Thymus (tissue), 11 donors: ENCODE results near the gene GPS2. TPM values are rescaled to one million over a fixed set of nuclear protein-coding genes. Genes with fewer than 3 reads are reported as not detected.
"Not testable (repeated sequence)": the region's sequence is repeated elsewhere in the genome, so short reads cannot be mapped to it uniquely, and the experiment has no call there.

Experiments used
- DNase-seq, 9 donors: peaks; one replicate each; pipeline ENCODE4 v3.0.0-alpha.2; 2013; ENCODE audit warnings: low spot score in 9 of 9, low read depth in 6 of 9, missing footprints in 1 of 9
- H3K27ac ChIP-seq, 2 donors: one replicate each; pipeline ENCODE4 v1.5.1; 2013; ENCODE audit warnings: control low read depth in 1 of 2, low read depth in 1 of 2, low read length in 1 of 2, mild to moderate bottlenecking in 1 of 2, moderate library complexity in 1 of 2
- H3K27me3 ChIP-seq, 2 donors: one replicate each; pipeline ENCODE4 v1.5.1; 2013; ENCODE audit warnings: low read length in 1 of 2; ENCODE audit not compliant: control insufficient read depth in 2 of 2, insufficient read depth in 1 of 2
- H3K36me3 ChIP-seq, 2 donors: one replicate each; pipeline ENCODE4 v1.5.1; 2013; ENCODE audit warnings: low read length in 1 of 2, mild to moderate bottlenecking in 1 of 2, moderate library complexity in 1 of 2; ENCODE audit not compliant: control insufficient read depth in 2 of 2, insufficient read depth in 2 of 2
- H3K4me1 ChIP-seq, 2 donors: one replicate each; pipeline ENCODE4 v1.5.1; 2013; ENCODE audit warnings: low read length in 2 of 2; ENCODE audit not compliant: control insufficient read depth in 2 of 2, insufficient read depth in 2 of 2
- H3K4me3 ChIP-seq, 2 donors: one replicate each; pipeline ENCODE4 v1.5.1; 2013; ENCODE audit warnings: low read length in 2 of 2, control low read depth in 1 of 2, mild to moderate bottlenecking in 1 of 2
- H3K9me3 ChIP-seq, 2 donors: one replicate each; pipeline ENCODE4 v1.5.1; 2013; ENCODE audit warnings: low read length in 1 of 2, mild to moderate bottlenecking in 1 of 2; ENCODE audit not compliant: control insufficient read depth in 2 of 2, insufficient read depth in 1 of 2
- WGBS: extraction: QIAGEN DNeasy Blood & Tissue Kit; methylation state at CpG from one replicate; pipeline ENCODE4 v1.1.7; 2013; 5-methylcytosine and 5-hydroxymethylcytosine counted together
- polyA plus RNA-seq: library from polyadenylated mRNA; stranded (reverse); fragments of 200-250 nt; gene quantifications from one replicate; pipeline ENCODE4 v1.2.3, GENCODE V29; 2013
- total RNA-seq: library from RNA; stranded (reverse); fragments of 120-200 nt; gene quantifications from one replicate; pipeline ENCODE4 v1.2.4, GENCODE V29; 2013
- donor health status: healthy.

Gene GPS2
- total and polyA plus RNA-seq, 2 donors = 49.2 to 71.3 TPM

DNA sequence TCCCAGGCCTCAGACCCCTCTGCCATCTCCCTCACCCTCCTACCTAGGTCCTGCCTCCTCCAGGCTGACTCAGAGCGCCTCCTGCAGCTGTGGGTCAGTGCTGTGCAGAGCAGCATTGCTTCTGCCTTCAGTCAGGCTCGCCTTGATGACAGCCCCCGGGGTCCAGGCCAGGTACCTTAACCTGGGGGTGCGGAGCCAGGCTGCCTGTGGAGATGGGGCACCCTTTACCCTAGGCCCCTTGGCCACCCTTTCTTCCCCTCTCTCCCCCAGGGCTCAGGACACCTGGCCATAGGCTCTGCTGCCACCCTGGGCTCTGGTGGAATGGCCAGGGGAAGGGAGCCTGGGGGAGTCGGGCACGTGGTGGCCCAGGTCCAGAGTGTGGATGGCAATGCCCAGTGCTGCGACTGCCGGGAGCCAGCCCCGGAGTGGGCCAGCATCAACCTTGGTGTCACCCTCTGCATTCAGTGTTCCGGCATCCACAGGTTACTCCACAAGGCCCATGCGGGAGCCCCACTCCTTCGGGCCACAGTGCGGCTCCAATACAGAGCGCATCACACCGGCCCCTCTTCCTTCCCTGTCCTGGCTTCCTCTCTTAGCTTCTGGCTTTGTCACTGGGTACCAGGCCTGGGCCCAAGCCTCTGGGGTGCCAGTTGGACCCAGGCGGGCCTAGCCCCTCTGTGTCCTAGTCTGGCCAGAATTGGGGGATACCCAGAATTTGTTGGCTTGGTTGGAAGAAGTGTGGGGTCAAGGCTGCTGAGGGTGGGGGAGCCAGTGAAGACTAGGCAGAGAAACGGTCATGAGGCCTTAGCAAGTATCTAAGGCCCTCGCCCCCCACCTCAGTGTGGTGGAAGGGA is 31.8 kb upstream of the GPS2 start:
- DNase-seq = no peak
- Histone ChIP-seq H3K4me3 (no peak overlapping the region), H3K27ac (no peak overlapping the region), H3K36me3 (peaks cover 70 to 84% of the 10 kb centered on the region in 2 donors), H3K9me3 (no peaks in the 10 kb centered on the region), H3K27me3 (no peaks in the 10 kb centered on the region), H3K4me1 (peaks cover 6 to 14% of the 10 kb centered on the region in 2 donors)
- 97% methylated on average over 18 of the region's 18 CpGs for WGBS

- no peaks in the 10 kb centered on the region for H3K27me3 ChIP-seq
- DNase-seq = no peak
- WGBS = 94% methylated on average over 15 of the region's 15 CpGs
These were observed 28.1 kb upstream of the GPS2 start for GRCh38 chr17:7343250-7343649.

GRCh38 chr17:7341842-7342241 is 26.7 kb upstream of the GPS2 start:
- Histone ChIP-seq H3K27me3 (no peaks in the 10 kb centered on the region), H3K9me3 (no peaks in the 10 kb centered on the region), H3K36me3 (peaks cover 67 to 82% of the 10 kb centered on the region in 2 donors), H3K4me1 (peaks cover 0 to 20% of the 10 kb centered on the region in 2 donors), H3K4me3 (no peak overlapping the region), H3K27ac (no peak overlapping the region)
- no peak for DNase-seq
- 97% methylated on average over 13 of the region's 13 CpGs for WGBS

More at GRCh38 chr17:7343250-7343649, 28.1 kb upstream of the GPS2 start:
- no peak overlapping the region for H3K4me3 ChIP-seq
- H3K36me3 ChIP-seq = peaks cover 76 to 96% of the 10 kb centered on the region in 2 donors
- H3K9me3 ChIP-seq = no peaks in the 10 kb centered on the region
- peaks cover 0 to 9% of the 10 kb centered on the region in 2 donors for H3K4me1 ChIP-seq
- H3K27ac ChIP-seq = no peak overlapping the region

DNA sequence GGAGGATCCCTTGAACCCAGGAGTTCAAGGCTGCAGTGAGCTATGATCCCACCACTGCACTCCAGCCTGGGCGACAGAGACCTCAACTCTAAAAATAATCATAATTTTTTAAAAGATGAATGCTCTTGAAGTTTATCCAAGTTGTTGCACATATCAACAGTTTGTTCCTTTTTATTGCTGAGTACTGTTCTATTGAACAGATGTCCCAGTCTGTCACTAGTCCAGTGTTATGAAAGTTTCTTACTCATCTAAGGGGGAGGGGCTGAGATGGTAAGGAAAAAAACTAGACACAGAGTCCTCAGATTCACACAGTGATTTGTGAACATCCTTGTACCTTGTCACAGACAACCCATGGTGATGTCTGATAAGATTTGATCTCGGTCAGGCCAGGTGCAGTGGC is 25.0 kb upstream of the GPS2 start:
- Histone ChIP-seq H3K4me3 (no peak overlapping the region), H3K36me3 (peaks cover 54 to 66% of the 10 kb centered on the region in 2 donors), H3K4me1 (peaks cover 9 to 34% of the 10 kb centered on the region in 2 donors), H3K9me3 (no peaks in the 10 kb centered on the region), H3K27me3 (no peaks in the 10 kb centered on the region), H3K27ac (no peak overlapping the region)
- WGBS = 94% methylated on average over 2 of the region's 2 CpGs
- no peak for DNase-seq

DNA sequence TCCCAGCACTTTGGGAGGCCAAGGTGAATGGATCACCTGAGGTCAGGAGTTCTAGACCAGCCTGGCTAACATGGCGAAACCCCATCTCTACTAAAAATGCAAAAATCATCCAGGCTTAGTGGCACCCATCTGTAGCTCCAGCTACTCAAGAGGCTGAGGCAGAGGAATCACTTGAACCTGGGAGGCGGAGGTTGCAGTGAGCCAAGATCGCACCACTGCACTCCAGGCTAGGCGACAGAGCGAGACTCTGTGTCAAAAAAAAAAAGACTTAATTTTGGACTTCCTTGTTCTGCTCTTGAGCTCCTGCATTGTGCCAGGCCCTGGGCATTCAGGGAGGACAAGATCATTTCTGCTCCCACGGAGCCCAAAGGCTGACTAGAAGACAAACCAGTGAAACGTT is 22.4 kb upstream of the GPS2 start:
- Histone ChIP-seq H3K27ac (peak overlapping the region in 1 of 2 donors; percentile 93), H3K4me1 (peaks cover 12 to 51% of the 10 kb centered on the region in 2 donors), H3K36me3 (peaks cover 36 to 40% of the 10 kb centered on the region in 2 donors), H3K4me3 (peak overlapping the region; percentile 78 to 98)
- not testable (repeated sequence) for DNase-seq, H3K27me3 ChIP-seq, H3K9me3 ChIP-seq
- 42% methylated on average over 7 of the region's 7 CpGs for WGBS

GRCh38 chr17:7336240-7337175 is 21.3 kb upstream of the GPS2 start, which contains the start of gene ACAP1:
Gene ACAP1, plus strand, starts transcription at chr17:7336529. Its CDS starts 206 bp downstream, at chr17:7336735.
- H3K4me1 ChIP-seq = peaks cover 22 to 62% of the 10 kb centered on the region in 2 donors
- peak within 1 kb of the TSS; percentile 93 to 94 for H3K27ac ChIP-seq
- H3K9me3 ChIP-seq = peaks cover 0 to 1% of the 10 kb centered on the region in 2 donors
- H3K36me3 ChIP-seq = peaks cover 26 to 29% of the 10 kb centered on the region in 2 donors
- peak in 6 of 9 donors; percentile 64 to 93 (median 86) for DNase-seq
- H3K27me3 ChIP-seq = no peaks in the 10 kb centered on the region
- peak within 1 kb of the TSS; percentile 78 to 98 for H3K4me3 ChIP-seq
- 5% methylated on average over 17 of the region's 17 CpGs for WGBS

DNA sequence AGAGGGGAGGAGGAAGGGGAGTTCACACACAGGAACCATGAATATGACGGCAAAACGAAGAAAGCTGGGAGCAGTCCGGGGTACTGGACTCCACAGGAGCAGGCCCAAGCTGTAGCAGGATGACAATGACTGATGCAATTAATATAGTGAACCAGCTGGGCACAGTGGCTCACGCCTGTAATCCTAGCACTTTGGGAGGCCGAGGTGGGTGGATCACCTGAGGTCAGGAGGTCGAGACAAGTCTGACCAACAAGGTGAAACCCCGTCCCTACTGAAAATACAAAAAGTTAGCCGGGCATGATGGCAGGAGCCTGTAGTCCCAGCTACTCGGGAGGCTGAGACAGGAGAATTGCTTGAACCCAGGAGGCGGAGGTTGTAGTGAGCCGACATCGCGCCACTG is 20.6 kb upstream of the GPS2 start:
- Histone ChIP-seq H3K4me1 (peaks cover 22 to 70% of the 10 kb centered on the region in 2 donors), H3K4me3 (peak overlapping the region; percentile 78 to 98), H3K27ac (peak overlapping the region; percentile 36 to 93), H3K36me3 (peaks cover 21 to 22% of the 10 kb centered on the region in 2 donors)
- 92% methylated on average over 13 of the region's 13 CpGs for WGBS
- H3K27me3 ChIP-seq, H3K9me3 ChIP-seq, DNase-seq: not testable (repeated sequence)

GRCh38 chr17:7334938-7335538 is 19.9 kb upstream of the GPS2 start:
- H3K36me3 ChIP-seq = peaks cover 16 to 20% of the 10 kb centered on the region in 2 donors
- DNase-seq = no peak

More at GRCh38 chr17:7334938-7335538, 19.9 kb upstream of the GPS2 start:
- H3K9me3 ChIP-seq = peaks cover 0 to 2% of the 10 kb centered on the region in 2 donors
- H3K27me3 ChIP-seq = no peaks in the 10 kb centered on the region
- no peak overlapping the region for H3K4me3 ChIP-seq
- H3K4me1 ChIP-seq = peaks cover 27 to 77% of the 10 kb centered on the region in 2 donors
- no peak overlapping the region for H3K27ac ChIP-seq
- WGBS = 98% methylated on average over 3 of the region's 3 CpGs
